ENCODE results near the gene SFMBT1.

The SFMBT1 gene

DNA sequence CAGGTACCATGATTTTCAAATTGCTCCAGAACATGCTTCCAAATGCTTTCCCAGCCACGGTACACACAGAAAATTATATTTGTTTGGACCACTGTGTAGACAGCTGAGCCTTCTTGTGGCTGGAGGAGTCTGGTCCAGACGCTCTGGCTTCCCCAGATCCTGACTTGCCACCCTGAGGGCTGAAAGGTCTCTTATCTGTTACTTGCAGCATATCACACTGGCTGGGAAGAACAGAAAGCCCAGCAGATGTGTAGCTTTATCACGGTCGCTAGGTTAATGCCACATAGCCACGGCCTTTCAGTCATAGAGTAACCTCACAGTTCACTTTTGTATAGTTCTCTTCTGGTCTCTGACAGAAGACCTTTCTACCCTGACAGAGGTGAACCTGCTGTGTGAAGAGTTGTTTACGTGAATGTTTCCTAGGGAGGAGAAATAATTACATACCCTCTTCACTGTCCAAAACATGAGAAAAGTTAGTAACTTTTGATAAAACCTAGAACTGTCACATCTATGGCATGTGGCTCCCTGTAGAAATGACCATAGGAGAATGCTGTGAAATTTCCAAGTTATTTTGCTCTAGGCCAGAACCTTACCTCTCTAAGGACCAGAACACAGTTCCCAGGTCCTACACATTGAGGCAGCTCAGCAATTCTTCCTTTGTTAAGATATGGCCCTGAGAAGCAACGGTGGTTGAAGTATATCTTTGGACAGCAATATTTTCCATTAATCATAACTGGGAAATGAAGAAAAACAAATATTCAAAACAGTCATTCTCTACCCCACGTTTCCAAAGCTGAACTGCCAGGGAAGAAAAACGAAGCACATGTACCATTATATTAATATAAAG is 132.8 kb downstream of the SFMBT1 start:
- FAIRE-seq, result no peak

DNA sequence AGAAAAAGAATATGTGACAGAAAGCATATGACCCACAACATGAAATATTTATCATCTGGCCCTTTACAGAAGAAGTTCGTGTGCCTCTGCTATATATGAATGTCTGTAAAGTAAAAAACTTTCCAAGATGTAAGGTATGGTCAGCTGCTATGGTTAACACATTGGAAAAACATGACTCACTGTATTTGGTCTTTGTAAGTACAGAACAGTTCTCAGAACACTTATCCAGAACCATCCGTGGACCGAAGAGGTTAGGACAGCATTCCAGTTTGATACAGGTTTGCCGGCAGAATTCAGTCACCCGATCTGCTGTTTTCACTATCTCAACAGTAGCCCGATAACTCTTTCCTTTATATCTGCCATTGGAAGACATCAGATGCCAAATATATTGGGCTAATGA is 135.1 kb downstream of the SFMBT1 start:
- FAIRE-seq, result no peak

DNA sequence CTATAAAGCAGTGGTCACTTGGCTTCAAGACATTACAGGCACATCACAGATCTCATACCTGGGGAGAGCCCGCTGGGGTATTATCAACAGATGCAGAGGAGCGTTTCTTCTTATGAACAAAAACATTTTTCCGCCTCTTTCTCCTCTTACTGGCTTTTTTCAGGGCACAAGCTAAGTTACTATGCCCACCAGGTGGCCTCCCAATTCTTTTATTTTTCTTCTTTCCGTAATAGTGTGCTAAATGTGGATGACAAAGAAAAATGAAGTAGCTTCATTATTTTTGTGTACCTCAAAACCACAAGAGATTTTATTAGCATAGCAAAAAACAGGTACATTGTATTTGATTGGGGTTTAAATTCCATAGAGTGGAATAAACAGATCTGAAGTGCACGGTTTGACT is 138.4 kb downstream of the SFMBT1 start:
- no peak for FAIRE-seq

DNA sequence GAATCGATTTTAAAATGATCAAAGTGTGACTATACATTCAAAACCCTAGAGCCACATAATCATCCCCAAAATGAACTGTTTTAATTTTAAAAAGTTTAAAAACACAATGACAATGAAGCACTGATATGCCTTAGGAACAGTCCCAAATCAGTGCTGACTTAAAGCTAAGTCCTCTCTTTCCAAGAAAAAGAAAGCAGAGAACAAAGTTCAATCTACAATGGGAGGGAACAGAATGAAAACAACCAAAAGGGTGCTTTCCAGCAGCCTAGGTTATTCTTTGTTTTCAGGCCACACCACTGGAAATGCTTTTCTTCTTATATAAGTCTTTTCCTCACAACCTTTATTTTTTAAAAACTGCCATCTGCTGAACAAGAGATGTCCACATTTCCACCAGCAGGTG is 141.3 kb downstream of the SFMBT1 start:
- no peak for FAIRE-seq

DNA sequence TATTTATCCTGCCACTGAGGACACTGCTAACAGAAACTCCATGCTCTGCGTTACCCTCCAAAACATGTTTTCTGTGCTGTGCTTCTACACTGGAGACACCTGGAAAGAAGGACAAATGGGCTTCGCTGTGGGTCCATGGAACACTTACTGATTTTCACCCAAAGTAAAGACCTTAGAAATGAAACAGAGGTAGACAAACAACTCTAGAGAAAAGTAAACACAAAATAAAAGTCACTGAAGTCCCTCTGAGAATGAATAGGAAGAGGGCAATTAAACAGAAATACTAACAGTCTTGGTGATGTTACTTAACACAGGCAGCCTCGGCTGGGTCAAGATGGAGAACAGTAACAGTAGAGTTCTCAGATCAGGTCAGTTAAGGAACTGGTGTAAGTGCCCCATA is 141.9 kb downstream of the SFMBT1 start:
- no peak for FAIRE-seq

DNA sequence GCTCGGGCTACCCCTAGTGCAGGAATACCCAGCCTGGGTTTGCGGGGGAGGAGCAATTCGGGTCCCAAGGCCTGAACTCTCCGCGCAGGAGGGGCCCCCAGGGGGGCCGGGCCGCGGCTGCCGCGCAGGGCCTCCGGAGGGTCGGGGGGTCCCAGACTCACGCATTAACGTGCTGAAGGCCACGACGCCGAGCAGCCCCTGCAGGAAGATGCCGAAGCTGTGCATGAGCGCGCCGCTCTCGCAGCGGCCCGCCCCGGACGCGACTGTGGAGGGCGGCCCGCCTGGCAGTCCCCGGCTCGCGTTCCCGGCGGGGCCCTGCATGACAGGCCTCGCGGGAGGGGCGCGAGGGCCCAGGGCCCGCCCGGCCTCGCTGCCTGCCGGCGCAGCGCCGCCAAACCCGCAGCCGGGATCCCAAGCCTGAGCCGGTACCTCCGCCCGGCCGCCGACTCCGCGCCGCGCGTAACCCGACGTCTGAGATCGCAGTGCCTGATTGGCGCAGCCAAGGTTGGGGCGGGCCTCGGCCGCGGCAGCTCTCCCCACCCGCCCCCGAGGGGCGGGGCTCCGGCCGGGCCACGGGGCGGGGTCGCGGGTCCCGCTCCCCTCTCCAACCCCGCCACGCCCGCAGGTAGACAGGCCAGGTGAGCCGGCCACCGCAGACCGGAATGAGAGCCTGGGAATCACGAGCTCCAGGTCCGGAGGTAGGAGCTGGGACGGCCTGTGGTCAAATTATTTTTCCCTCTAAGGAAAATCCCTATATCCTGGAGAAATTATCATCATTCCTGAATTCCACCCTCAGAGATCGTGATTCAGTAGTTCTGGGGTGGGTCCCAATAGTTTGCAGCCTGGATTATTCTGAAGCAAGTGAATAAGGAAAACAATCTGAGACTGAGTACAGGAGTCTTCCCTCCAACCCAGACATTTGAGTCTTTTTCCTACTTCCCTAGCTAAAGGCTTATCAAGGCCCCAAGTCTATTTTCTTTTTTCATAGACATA is 148.4 kb downstream of the SFMBT1 start, which contains the start of gene STIMATE:
Gene STIMATE (minus strand): TSS at position 419 of the 993 bp plus-strand sequence. CDS start 98 bp downstream, at position 321.
- no peak for FAIRE-seq

DNA sequence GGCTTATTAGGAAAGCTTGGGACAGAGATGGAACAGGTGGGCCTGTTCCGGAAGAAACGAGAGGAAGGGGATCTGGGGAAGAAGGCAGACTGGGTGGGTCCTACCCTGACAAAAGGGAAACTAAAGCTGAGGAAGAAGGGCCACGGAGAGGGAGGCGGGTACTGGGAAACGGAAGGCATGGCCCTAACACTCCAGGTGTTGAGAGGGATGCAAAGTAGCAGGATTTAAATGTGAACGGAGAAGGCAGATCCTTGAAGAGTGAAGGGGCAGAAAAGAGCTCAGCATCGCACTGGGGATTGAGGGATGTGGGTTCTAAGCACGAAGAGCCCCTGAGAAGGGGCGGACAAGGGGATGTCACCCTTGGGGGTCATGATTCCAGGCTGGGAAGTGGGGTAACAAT is 149.3 kb downstream of the SFMBT1 start:
- FAIRE-seq, result no peak

DNA sequence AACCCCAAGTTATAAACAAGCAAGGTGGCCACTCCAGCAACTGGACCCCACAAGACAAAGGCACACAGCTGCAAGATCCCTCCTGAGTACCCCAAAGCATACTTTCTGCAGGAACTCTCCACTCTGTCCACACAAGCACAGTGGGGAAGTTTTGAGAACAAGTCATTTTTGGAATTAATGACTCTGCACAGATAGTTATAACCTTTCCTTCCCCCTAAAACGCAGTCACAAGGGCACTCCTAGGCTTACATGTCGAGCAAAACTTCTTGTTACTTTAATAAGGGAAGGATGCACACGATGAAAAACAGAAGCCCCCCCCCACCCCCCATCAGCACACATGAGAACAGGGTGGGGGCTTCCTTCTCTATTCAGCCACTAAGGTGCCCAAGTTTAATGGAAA is 149.7 kb downstream of the SFMBT1 start:
- no peak for FAIRE-seq

DNA sequence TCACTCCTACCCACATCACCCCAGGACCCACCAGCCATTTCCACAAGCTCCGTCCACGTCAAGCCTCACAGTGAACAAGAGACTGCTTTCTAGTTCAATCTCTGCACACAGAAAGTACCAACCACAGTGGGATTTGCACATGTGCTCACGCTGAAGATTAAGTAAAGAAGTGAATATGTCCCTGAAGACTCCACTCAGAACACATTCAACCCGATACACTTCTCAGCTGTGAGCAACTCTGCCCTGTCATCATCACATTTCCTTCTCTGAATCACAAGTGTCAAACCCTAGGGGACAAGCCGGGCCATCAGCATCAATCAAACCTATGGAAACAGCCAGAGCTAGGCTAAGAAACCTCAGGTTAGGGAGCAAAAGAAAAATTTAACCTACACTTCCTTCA is 150.5 kb downstream of the SFMBT1 start:
- no peak for FAIRE-seq

DNA sequence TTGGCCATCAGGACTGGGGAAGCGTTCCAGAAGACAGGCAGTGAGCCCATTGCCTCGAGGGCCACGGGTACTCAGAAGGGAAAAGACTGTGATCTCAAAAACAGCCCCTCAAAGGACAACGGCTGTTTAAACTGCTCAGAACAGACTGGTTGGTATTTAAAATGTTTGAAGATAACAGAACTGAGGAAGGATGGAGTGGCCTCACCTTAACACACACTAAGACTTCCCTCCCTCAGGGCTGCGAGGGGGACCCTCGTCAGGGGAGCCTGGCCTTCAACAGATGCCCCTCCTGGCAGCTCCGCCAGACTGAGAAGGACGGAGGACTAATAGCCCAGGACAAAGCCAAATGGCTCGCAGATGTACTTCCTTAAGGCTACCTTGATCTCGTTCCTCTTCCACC is 151.1 kb downstream of the SFMBT1 start:
- no peak for FAIRE-seq

DNA sequence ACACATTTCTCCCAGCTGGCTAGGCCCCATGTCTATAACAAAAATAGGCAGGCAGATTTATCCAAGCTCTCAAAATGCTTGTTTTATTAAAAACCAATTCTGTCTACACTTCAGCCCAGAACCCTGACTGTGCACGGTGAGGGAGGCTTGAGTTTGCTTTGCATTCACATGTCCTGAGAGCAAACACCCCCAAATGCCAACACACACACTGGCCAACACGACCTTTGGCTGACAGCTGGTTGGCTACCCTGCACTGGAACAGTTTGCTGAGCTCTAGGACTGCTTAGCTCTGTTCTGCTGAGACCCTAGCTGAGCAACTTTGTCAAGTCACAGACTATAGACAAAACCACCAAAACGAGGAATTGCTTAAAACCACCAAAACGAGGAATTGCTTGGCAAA is 152.2 kb downstream of the SFMBT1 start:
- no peak for FAIRE-seq

DNA sequence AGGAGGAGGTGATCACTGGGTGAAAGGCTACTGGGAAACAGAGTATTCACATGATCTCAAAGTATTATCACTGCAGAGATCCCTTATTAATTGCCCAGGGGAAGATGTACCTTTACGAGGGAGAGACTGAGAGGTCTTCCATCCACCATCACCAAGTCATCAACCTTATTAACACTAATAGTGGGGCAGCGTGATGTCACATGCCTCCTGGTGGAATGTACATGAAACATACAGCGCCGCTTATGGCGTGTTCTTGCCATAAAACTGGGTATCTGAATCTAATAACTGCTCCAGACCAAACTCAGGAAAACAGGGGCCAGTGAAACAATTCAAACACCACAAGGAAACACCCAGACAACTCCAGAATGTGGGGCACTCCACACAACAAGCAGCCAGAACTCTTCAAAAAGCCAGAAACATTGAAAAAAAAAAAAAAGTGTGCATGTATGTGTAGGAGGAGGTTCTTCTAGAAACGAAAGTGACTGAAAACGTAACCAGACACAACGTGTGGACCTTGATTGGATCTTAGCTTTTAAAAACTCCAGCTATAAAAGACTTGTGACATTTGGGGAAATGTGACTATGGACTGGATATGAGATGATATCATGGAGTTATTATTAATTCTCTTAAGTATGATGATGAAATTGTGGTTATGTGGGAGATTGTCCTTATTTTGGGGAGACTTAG is 153.1 kb downstream of the SFMBT1 start:
- FAIRE-seq, result no peak

DNA sequence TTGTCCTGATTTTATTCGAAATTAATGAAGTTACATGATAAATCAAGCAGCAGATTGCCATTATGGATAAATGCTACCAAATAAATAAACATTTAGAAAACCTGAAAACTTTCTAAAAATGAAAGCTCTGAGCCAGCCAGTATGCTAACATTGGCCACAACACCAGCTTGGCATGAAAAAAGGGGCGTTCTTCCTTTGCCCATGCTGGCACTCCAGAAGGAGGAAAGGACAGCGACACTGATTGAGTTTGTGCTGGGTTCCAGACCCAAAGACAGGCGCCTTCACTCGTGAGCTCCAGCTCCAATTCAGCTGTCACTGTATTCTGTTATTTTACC is 153.6 kb downstream of the SFMBT1 start:
- no peak for FAIRE-seq

DNA sequence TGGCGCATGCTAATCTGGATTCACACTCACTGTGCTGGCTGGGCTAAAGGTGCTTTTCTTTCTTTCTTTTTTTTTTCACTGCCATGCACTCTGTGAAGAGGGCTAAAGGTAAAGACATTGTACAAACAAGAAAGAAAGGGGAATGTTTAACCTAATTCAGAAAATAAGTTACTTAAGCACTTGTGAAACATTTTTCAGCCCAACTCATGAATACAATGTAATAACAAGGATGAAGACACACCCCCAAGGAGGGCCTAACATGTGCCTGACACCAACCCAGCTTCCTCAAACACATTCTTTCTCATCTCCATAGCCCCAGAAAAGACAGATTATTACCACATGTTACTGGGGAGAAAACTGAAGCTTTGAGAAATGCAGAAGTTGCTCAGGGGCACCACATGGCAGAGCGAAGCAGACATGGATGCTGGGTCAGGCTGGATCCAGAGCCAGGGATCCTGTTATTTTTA is 154.2 kb downstream of the SFMBT1 start:
- FAIRE-seq, result no peak

DNA sequence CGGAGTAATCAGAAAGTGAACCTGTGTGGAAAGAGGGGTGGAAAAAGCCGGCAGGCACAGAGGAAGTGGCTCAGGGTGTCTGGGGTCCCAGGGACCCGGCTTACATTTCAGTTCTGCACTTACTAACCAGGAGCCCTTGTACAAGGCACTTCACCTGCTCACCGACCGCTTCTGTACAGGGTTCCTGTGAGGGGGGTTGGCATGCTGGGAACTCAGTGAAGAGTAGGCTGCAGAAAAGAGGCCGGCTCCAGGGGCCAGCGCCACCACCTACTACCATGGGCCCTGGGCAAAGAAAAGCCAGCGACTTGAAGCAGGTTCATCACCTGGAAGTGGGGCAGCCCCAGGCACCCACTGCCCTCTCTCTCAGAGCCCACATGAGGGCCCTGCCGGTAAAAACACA is 154.7 kb downstream of the SFMBT1 start:
- no peak for FAIRE-seq

DNA sequence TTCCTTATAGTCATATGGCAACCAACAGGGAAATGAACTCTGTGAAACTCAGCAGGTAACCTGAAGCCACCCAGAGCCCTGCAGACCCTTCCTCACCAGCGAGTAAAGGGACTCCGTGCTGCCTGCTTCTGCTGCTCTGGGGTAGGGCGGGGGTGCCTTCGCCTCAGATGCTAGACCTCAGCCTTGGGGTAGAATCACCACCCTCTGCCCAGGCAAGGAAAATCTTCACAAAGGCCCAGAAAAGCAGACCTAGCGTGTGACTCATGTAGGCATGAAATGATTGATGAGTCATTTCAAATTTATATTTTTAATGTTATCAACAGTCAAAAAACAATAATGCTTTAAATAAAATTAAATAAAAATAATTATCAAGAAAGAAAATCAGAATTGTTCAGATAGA is 155.1 kb downstream of the SFMBT1 start:
- no peak for FAIRE-seq

DNA sequence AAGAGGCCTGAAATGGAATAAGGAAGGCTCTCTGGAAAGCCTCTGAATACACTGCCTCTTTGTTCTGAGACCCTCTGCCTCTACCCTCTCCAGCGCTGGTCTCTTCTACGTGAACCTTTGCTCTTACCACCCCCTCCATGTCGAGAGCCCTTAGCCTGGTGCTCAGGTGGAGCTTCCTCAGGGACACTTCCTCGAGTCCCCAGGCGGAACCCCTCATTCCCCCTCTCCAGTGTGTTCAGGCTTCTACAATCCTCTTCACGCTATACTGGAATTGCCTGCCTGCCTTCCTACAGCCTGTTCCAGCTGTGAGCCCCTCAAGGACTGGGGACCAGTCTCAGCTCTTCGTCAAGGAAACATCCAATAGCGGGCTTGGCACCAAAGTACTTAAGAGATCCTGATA is 156.0 kb downstream of the SFMBT1 start:
- FAIRE-seq, result no peak

DNA sequence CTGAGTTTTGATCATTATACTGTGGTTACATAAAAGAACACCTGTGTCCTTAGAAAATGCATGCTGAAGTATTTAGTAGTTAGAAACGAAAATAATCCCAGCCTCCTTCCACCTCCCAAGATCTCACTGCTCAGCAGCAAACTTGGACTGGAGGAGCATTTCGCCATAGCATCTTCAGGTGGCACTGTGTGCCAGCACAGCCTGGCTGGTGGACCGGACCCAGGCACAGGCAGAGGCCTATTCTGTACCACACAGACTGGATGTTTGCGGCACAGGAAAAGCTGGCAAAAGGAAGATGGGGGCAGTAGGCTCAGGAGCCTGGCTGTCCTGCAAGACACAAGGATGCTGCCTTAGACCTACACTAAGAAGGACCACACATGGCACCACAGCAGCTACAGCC is 158.7 kb downstream of the SFMBT1 start:
- no peak for FAIRE-seq

DNA sequence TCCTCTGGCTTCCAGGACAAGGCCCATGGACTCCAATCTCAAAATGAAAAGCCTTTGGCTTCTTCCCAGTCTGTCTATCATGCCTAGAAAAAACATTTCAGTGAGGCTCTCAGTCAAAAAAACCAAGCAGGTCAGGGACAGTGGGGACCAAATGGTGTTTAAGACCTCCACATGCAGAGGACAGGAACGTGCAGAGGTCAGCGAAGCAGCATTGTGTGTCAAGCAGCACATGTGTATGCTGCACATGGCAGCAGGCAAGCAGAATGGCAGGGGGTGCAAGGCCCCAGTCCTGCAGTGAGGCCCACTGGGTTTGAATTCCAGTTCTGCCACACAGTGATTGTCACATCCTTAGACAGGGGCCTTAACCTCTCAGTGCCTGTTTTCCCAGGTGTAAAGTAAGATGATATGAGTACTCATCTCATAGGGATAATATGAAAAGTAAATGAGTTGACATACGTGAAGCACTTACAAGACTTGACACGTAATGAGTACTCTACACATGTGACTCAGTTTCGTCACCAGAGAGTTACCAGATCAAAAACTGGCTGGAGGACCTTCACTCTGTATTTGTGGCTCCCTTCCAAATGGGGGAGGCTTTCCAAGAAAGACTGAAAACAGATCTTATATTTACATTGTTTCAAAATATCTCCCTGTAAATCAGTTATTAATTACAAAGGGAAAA is 159.7 kb downstream of the SFMBT1 start:
- no peak for FAIRE-seq

DNA sequence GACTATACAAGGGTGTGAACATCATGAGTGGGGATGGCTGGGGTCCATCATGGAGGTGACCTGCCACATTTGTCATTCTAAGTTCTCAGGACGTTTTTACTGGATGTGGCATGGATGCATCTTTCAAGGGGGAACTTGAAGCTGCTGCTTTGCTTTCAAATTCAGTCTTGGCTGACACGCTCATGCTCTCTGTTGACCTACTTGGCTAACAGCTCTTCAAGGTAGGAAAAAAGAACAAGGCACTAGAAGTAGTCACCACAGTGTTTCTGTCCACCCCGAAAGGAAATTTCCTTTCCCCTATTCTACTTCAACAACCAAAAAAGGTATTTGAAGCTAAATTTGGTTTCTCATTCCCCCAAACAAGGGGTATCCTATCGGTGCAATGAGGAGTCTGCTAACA is 163.5 kb downstream of the SFMBT1 start:
- FAIRE-seq, result no peak

DNA sequence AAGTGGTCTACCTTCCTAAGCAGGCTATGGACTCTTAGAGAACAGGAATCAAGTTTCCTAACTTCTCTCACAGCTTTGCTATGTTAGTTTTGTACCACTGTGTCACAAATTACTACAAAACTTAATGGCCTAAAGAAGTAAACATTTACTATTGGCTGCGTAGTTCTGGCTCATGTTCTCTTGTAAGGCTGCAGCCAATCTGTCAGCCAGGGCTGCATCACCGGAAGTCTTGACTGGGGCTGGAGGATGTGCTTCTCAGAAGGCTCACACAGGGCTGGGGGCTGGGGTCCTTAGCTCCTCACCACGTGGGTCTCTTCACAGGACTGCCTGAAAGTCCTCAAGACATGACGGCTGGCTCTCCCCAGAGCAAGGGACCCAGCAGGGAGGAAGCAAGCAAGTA is 164.0 kb downstream of the SFMBT1 start:
- FAIRE-seq, result no peak

DNA sequence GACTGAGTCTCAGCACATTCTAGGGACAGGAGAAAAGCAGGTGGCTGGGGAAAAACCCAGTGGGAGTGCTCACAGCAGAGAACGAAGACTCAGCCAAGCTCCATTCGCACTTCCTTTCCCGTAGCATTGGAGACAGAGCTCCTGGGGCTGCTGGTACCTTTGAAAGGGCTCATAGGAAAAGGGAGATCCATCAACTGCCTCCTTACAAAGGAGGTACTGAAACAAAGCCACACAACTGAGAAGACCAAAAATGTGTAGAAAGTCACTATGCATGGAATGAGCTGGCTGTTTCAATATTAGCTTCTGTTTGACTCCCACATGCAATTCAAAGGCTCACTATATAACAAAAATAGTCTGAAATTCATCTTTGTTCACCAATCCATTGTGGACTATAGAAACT is 165.4 kb downstream of the SFMBT1 start:
- FAIRE-seq, result no peak

DNA sequence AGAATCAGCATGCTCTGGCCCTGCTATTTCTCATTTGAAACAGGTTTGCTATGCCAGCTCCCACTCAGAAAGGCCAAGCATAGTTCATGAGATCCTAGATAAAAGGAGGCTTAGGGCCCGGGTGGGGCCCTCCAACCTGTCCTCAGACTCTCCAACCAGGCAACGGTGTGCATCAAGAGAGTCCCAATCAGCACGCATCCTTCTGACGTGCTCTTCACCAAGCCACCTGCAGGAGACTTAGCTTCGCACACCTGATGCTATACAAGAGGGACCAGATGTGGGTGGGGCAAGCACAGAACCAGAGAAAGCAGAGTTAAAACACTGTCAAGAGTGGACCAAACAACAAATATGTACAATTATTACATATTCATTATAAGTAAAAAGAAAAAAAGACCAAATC is 165.8 kb downstream of the SFMBT1 start:
- no peak for FAIRE-seq
